ENCODE results near the gene MICALL1. TPM values are rescaled to one million over a fixed set of nuclear protein-coding genes. Genes with fewer than 3 reads are reported as not detected.

Gene MICALL1
- total and polyA plus RNA-seq, 2 of the 13 experiments (the other 11 are each of a cell fraction or from before 2014, with no cell fraction given): 7.6 to 10.6 TPM

- TF ChIP-seq HOXA3 (CRISPR knock-in tag; IDR thresholded peaks at IDR 0.05): peak; percentile 74
- peak; percentile 24; the same call in 1 of the 2 replicates for TF ChIP-seq ZNF629 (CRISPR knock-in tag; conservative IDR thresholded peaks at IDR 0.05)
- TF ChIP-seq SCMH1 (CRISPR knock-in tag; IDR thresholded peaks at IDR 0.05; ENCODE audit: borderline replicate concordance): no peak
- TF ChIP-seq ZNF503 (CRISPR knock-in tag; IDR thresholded peaks at IDR 0.05): no peak
- peak; percentile 73 for TF ChIP-seq GABPB1 (CRISPR knock-in tag; IDR thresholded peaks at IDR 0.05)
- no peak; the same call in 1 of the 2 replicates for TF ChIP-seq SAFB2 (CRISPR knock-in tag; IDR thresholded peaks at IDR 0.05; ENCODE audit: borderline replicate concordance, low read depth)
- no peak for TF ChIP-seq MLXIP (CRISPR knock-in tag; IDR thresholded peaks at IDR 0.05; ENCODE audit: borderline replicate concordance)
- no peak for TF ChIP-seq ETS1 (CRISPR knock-in tag; IDR thresholded peaks at IDR 0.05)
- no peak for TF ChIP-seq ZBTB34 (CRISPR knock-in tag; IDR thresholded peaks at IDR 0.05)
- 0 out of 2 replicates have a peak, but pooled peaks have one; percentile 48 for TF ChIP-seq ZNF792 (CRISPR knock-in tag; IDR thresholded peaks at IDR 0.05)
- TF ChIP-seq, protein P1, sequence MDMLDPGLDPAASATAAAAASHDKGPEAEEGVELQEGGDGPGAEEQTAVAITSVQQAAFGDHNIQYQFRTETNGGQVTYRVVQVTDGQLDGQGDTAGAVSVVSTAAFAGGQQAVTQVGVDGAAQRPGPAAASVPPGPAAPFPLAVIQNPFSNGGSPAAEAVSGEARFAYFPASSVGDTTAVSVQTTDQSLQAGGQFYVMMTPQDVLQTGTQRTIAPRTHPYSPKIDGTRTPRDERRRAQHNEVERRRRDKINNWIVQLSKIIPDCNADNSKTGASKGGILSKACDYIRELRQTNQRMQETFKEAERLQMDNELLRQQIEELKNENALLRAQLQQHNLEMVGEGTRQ (IDR thresholded peaks at IDR 0.05; ENCODE audit: low read depth, low read length): no peak
- TF ChIP-seq, protein P1 (CRISPR knock-in tag; IDR thresholded peaks at IDR 0.05; ENCODE audit: borderline replicate concordance): no peak
- no peak for TF ChIP-seq ZNF354B (CRISPR knock-in tag; IDR thresholded peaks at IDR 0.05)
- no peak for TF ChIP-seq ZNF75D (CRISPR knock-in tag; IDR thresholded peaks at IDR 0.05; ENCODE audit: borderline replicate concordance)
- no peak for TF ChIP-seq FOXP1 (IDR thresholded peaks at IDR 0.05)
- no peak for TF ChIP-seq FOXP1 (CRISPR knock-in tag; IDR thresholded peaks at IDR 0.05)
- TF ChIP-seq SRSF1 (optimal IDR thresholded peaks at IDR 0.05; ENCODE audit: low read depth, low read length): no peak
These were observed 27.7 kb downstream of the MICALL1 start (continued) for GRCh38 chr22:37933711-37934376.
